GM21381 (cell line): ENCODE results near the gene DENND2D.
"Not testable (repeated sequence)": the region's sequence is repeated elsewhere in the genome, so short reads cannot be mapped to it uniquely, and the experiment has no call there.

Experiments used
- ATAC-seq: cut with Tn5 transposase; IDR thresholded peaks from one replicate; pipeline ENCODE4 v1.9.1; 2021; ENCODE audit warnings: mild to moderate bottlenecking, moderate library complexity; ENCODE audit not compliant: unreplicated experiment

Gene DENND2D

GRCh38 chr1:111222308-111223125 is 22.1 kb upstream of the DENND2D start:
- ATAC-seq = peak; percentile 1

- peak; percentile 56 for ATAC-seq
Measured at GRCh38 chr1:111221633-111222291, 21.3 kb upstream of the DENND2D start.

- ATAC-seq = no peak
Measured at GRCh38 chr1:111221276-111221632, 20.8 kb upstream of the DENND2D start.

GRCh38 chr1:111220302-111220890 is 19.9 kb upstream of the DENND2D start:
- no peak for ATAC-seq

- peak; percentile 25 for ATAC-seq
Measured at GRCh38 chr1:111219557-111220286, 19.3 kb upstream of the DENND2D start.

GRCh38 chr1:111218701-111219556 is 18.5 kb upstream of the DENND2D start:
- no peak for ATAC-seq

- no peak for ATAC-seq
Measured at GRCh38 chr1:111217183-111217910, 16.9 kb upstream of the DENND2D start.

- ATAC-seq = no peak
Measured at GRCh38 chr1:111216751-111217150, 16.3 kb upstream of the DENND2D start.

- ATAC-seq = not testable (repeated sequence)
Measured at GRCh38 chr1:111215285-111215684, 14.8 kb upstream of the DENND2D start.

- no peak for ATAC-seq
Measured at GRCh38 chr1:111214884-111215283, 14.4 kb upstream of the DENND2D start.

- ATAC-seq = no peak
Measured at GRCh38 chr1:111214074-111214801, 13.8 kb upstream of the DENND2D start.

GRCh38 chr1:111213412-111213811 is 13.0 kb upstream of the DENND2D start:
- no peak for ATAC-seq

GRCh38 chr1:111212634-111213335 is 12.3 kb upstream of the DENND2D start:
- ATAC-seq = no peak

GRCh38 chr1:111211921-111212320 is 11.5 kb upstream of the DENND2D start:
- no peak for ATAC-seq

- no peak for ATAC-seq
Measured at GRCh38 chr1:111209622-111210021, 9.2 kb upstream of the DENND2D start.

- no peak for ATAC-seq
Measured at GRCh38 chr1:111208921-111209320, 8.5 kb upstream of the DENND2D start.

- ATAC-seq = no peak
Measured at GRCh38 chr1:111205714-111206050, 5.2 kb upstream of the DENND2D start.

GRCh38 chr1:111204983-111205713 is 4.7 kb upstream of the DENND2D start:
- ATAC-seq = no peak
